SIG-M5 (cell line): ENCODE data around the gene MTUS2.

Experiments used
- DNase-seq: peaks from one replicate; lab custom pipeline; 2025; lab: John Stamatoyannopoulos, UW

MTUS2 gene

DNA sequence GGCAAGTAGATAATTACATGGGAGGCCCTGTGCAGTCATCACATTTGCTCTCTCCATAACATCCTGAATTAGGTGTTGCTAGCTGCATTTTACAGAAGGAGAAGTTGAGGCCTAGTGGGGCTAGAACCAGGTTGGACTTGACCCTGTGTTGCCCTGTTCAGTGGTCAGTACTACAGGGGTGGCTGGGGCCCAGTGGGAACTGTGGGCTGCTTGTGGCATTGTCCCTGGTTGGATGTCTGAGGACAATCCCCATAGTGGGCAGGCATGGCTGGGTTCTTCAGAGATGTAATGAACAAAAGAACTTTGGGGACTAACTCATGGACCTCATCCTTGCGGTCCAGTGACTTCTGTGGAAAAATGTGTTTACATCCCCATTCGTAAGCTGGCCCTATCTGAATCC, 38.9 kb downstream of the MTUS2 start:
- no peak for DNase-seq

GRCh38 chr13:28859717-28860116, 39.6 kb downstream of the MTUS2 start:
- no peak for DNase-seq

GRCh38 chr13:28864544-28864943, 44.4 kb downstream of the MTUS2 start:
- DNase-seq = no peak

- no peak for DNase-seq
These were observed 45.1 kb downstream of the MTUS2 start for GRCh38 chr13:28865149-28865744.

DNA sequence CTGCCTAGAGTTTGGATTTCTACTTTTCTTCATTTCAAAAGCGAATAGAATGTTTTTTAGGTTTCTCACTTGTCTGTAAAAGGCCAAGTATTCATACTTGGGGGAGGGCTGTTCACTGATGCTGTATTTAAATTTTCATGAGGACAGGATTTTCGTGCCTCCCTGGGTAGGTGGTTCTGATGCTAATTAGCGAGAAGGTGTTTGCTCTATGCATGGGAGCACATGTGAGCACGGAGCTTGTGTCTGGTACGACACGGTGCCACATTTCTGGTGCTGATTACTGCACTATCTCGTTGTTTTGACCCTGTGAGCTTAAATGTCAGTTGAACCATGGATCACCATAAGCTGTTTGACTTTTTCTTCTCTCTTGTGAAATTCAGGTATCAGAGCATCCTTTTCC, 45.8 kb downstream of the MTUS2 start:
- no peak for DNase-seq

DNA sequence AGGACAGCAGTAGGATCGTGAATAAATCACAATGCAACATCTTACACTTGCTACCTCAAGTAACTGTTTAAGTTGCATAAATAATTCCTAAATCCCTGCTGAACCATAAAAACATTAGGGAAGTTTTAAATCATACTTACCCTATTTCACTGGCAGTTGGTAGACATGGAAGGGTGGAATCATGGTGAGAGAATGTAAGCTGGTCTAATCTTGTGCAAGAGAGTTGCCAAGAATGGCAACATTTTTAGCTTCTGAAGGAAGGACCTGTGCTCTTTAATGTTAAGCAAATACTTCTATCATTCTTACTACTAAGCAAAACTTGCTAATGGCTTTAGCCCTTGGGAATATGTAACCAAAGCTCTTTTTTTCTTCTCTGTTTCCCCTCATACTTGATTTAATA, 46.8 kb downstream of the MTUS2 start:
- no peak for DNase-seq

- no peak for DNase-seq
These were observed 47.4 kb downstream of the MTUS2 start for GRCh38 chr13:28867564-28867963.

DNA sequence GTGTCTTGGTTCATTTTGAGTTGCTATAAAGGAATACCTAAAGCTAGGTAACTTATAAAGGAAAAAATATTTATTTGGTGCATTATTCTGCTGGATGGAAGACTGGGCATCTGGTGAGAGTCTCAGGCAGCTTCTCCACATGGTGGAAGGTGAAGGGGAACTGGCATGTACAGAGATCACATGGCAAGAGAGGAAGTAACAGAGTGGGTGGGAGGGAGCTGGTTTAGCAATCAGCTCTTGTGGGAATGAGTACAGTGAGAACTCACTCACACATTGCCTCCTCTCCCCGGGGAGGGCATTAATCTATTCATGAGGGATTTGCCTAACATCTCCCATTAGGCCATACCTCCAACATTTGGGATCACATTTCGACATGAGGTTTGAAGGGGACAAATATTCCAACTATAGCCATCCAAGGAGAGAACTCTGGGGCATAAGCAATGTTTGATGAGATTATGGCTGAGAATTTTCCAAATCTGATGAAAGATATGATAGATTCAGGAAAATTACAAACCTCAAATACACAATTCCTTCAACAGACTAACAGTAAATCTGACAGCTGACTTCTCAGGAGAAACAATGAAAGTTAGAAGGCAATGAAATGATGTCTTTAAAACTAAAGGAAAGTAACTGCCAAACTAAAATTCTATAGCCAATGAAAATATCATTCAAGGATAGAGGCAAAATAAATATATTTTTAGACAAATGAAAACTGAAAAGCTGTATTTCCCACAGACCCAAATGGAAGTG, 52.5 kb downstream of the MTUS2 start:
- DNase-seq = no peak

DNA sequence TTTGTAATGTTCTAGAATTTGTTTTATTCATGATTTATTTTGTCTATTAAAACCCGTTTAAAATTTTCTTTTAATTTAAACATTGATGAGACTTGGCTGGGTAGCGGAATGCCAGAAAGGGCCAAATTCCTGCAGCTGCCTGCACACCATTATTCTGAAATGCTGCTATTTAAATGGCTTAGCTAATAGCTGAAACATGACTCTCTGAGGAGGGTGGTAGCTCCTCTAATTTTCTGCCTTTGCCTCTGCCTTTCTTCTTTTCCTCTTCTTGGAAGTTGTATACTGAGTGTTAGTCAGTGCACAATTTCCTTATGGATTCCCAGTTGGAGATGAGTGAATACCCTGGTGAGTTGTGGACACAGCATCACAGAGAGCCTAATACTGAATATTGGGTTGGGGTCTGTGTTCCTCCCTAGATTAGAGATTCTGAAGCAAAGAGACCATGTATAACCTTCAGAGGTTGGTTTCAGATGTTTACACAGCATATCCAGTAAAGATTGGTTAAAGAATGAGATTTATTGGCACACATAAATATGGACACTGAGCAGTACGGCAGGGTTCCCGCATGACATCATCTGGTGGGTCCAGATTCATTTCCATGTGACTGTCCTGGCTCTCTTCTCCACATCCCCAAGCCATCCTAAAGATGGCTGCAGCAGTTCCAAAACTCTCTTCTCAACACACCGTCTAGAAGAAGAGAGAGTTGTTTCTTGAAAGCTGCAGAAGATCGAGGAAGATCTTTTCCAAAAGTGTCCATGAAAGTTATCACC, 55.9 kb downstream of the MTUS2 start:
- no peak for DNase-seq

DNA sequence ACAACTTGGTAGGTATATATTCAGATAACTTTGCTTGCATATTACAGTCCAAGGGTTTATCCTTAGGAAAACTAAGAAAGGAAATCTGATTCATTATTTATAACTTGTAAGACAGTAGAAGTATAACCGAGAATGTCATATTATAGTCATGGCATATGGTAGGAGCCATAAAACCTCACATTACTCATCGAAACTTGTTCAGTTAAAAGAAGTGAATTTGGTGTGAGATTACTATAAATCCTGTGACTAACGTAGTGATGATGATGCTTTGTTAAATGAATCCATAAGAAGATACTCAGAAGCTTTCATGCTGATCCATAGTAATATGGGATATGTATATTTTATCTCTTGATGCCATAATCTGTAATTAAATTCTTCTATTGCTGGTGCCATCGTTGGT, 57.3 kb downstream of the MTUS2 start:
- no peak for DNase-seq

DNA sequence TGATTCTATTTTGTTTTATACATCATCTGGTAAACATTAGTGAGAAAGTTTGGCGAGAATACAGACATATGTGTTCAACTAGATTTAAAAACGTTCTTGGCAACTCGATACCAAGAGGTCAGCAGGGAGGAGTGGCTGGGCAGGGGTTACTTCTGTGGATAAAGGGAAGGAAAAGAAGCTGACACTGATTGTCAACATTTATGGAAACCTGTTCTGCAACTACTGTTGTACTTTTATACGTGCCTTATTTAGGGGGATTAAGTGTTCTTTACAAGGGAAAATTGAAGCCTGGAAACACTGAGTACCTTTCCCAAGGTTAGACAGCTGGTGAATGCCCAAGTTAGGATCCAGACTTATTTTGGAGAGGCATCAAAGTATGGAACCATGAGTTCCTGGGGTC, 65.0 kb downstream of the MTUS2 start:
- DNase-seq = no peak

- DNase-seq = no peak
These were observed 69.1 kb downstream of the MTUS2 start for GRCh38 chr13:28889086-28889732.

GRCh38 chr13:28890712-28891111, 70.6 kb downstream of the MTUS2 start:
- DNase-seq = no peak

DNA sequence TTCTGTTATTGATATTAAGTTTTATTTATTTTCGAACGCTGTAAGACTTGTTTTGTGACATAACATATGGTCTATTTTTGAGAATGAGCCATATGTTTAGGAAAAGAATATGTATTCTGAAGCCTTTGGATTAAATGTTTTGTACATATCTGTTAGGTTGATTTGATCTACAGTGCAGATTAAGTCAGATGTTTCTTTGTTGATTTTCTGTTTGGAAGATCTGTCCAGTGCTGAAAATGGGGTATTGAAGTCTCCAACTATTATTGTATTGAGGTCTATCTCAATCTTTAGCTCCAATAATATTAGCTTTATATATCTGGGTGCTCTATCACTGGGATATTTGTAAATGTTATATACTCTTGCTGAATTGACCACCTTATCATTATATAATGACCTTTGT, 97.9 kb downstream of the MTUS2 start:
- no peak for DNase-seq

DNA sequence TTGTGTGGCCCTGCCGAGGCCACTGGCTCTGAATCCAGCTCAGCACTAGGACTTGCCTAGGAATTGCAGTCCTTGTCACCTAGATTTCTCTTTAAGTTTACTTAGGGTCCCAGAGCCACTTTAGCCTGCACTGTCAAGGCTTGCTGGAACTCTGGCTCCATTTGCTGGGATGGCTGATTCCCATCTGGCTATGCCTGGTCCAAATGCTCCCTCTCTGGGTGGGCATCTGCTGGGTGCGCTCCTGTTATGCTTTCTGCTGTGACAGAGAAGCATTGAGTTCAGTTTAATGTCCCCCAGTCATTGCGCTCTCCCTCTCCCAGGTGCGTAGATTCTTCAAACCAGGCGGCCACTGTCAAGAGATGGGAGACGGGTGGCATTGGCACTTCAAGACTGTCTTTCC, 102.2 kb downstream of the MTUS2 start:
- DNase-seq = no peak

GRCh38 chr13:28935104-28935503, 115.0 kb downstream of the MTUS2 start:
- no peak for DNase-seq

GRCh38 chr13:28942906-28943305, 122.8 kb downstream of the MTUS2 start:
- no peak for DNase-seq

- no peak for DNase-seq
These were observed 133.7 kb downstream of the MTUS2 start for GRCh38 chr13:28953714-28954418.

- DNase-seq = no peak
These were observed 134.2 kb downstream of the MTUS2 start for GRCh38 chr13:28954419-28954725.

GRCh38 chr13:28954810-28955209, 134.7 kb downstream of the MTUS2 start:
- no peak for DNase-seq

GRCh38 chr13:28955264-28955966, 135.3 kb downstream of the MTUS2 start:
- no peak for DNase-seq

DNA sequence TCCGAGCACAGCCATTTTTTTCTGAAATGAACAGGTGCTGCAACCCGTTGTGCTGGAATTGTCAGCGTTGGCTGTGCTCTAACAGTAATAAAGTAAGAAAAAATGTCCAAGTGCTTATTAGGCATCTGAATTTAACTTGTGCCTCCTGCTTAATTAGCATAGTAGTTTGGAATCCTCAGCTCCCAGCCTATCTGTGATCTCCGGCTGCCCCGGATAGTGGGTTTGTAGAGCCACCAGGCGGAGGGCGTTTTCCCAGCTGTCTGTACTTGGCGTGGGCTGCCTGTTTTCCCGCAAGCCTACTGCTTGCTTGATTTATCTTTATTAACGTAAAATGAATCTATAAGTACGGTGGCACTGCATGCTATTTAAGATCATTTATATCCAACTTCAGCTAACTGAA, 137.9 kb downstream of the MTUS2 start:
- no peak for DNase-seq
